ENCODE data around the gene IP6K3. TPM values are rescaled to one million over a fixed set of nuclear protein-coding genes. Genes with fewer than 3 reads are reported as not detected.

Gene IP6K3
- polyA plus RNA-seq, 1 of the 3 experiments (the other 2 are of a cell fraction): 0.21 TPM

GRCh38 chr6:33749401-33749800 is 2.7 kb upstream of the IP6K3 start:
- Histone ChIP-seq H3K36me3 (replicated peaks in 1 of 2; ENCODE audit: control insufficient read depth in 1 of 2, insufficient read depth in 2 of 2, low read length in 1 of 2) (no peaks in the 10 kb centered on the region), H4K20me1 (ENCODE audit: insufficient read depth) (no peaks in the 10 kb centered on the region), H3K4me2 (no peak overlapping the region), H3K27me3 (ENCODE audit: insufficient read depth) (no peaks in the 10 kb centered on the region), H3K4me1 (ENCODE audit: control insufficient read depth in 1 of 2, insufficient read depth in 2 of 2, low read depth in 1 of 2, low read length in 1 of 2) (peaks cover 15 to 34% of the 10 kb centered on the region in 2 experiments; a peak in 3 of 4 replicates), H3K9ac (no peak overlapping the region), H3K27ac (ENCODE audit: low read depth in 2 of 2, low read length in 1 of 2) (no peak overlapping the region), H3K79me2 (ENCODE audit: insufficient read depth) (no peaks in the 10 kb centered on the region), H3K9me3 (no peaks in the 10 kb centered on the region), H3K4me3 (ENCODE audit: low read depth in 2 of 2, low read length in 1 of 2) (no peak overlapping the region), H3K9me2 (no peaks in the 10 kb centered on the region), H2AFZ (ENCODE audit: low read depth) (no peak overlapping the region), H3F3A (replicated peaks; ENCODE audit: insufficient read depth) (no peaks in the 10 kb centered on the region)
- POLR2A ChIA-PET: no interaction called here
- CTCF ChIA-PET: interaction anchor here (1.1 to 9.2 kb wide), 5 partner anchors 12 to 306 kb away, joined by 3 to 116 read pairs (median 15); partner anchors contain the start of gene UQCC2
- no peak for DNase-seq
- 85% methylated on average over 7 of the region's 7 CpGs for WGBS (ENCODE audit: low lambda C conversion rate)
- TF ChIP-seq POLR2AphosphoS5 (IDR thresholded peaks at IDR 0.05; ENCODE audit: low read depth, low read length): no peak

DNA sequence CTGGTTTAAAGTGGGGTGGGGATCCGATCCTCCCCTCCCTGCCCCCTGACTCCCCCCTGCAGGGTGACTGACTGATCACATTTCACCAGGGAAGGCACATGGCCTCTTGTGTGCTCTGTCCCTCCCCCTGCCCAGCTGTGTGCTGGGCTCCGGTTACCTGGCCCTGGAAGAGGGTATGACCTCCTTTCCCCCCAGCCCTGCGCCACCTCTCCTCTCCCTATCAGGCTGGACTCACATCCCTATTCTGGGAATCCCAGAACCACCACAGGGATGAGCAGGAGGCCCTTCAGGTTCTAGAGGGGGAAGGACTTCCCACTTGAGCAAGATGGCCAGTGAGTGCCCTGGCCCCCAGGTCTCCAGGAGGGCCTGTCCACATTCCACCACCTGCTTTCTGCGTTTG is 2.1 kb upstream of the IP6K3 start:
- no peak overlapping the region for H3K4me2 ChIP-seq
- no peak overlapping the region for H3K9ac ChIP-seq
- ChIA-PET POLR2A (no interaction called here), CTCF (interaction anchor here (2.0 to 9.2 kb wide), 4 partner anchors 12 to 278 kb away, joined by 4 to 116 read pairs (median 18); partner anchors contain the start of gene UQCC2)
- no peak for TF ChIP-seq EP300 (IDR thresholded peaks at IDR 0.05; ENCODE audit: borderline replicate concordance in 1 of 2, low read depth in 1 of 2, low read length in 1 of 2)
- no peak overlapping the region for H2AFZ ChIP-seq (ENCODE audit: low read depth)
- peaks cover 15 to 33% of the 10 kb centered on the region in 2 experiments; a peak in 3 of 4 replicates for H3K4me1 ChIP-seq (ENCODE audit: control insufficient read depth in 1 of 2, insufficient read depth in 2 of 2, low read depth in 1 of 2, low read length in 1 of 2)
- H3K27me3 ChIP-seq (ENCODE audit: insufficient read depth): no peaks in the 10 kb centered on the region
- H3K27ac ChIP-seq (ENCODE audit: low read depth in 2 of 2, low read length in 1 of 2): no peak overlapping the region
- DNase-seq: no peak
- H3K36me3 ChIP-seq (replicated peaks in 1 of 2; ENCODE audit: control insufficient read depth in 1 of 2, insufficient read depth in 2 of 2, low read length in 1 of 2): no peaks in the 10 kb centered on the region
- no peaks in the 10 kb centered on the region for H3K9me3 ChIP-seq
- H4K20me1 ChIP-seq (ENCODE audit: insufficient read depth): no peaks in the 10 kb centered on the region
- H3K9me2 ChIP-seq: no peaks in the 10 kb centered on the region
- no peaks in the 10 kb centered on the region for H3K79me2 ChIP-seq (ENCODE audit: insufficient read depth)
- H3F3A ChIP-seq (replicated peaks; ENCODE audit: insufficient read depth): no peaks in the 10 kb centered on the region
- H3K4me3 ChIP-seq (ENCODE audit: low read depth in 2 of 2, low read length in 1 of 2): no peak overlapping the region
- WGBS (ENCODE audit: low lambda C conversion rate): 73% methylated on average over 3 of the region's 4 CpGs

GRCh38 chr6:33747823-33748222 is 1.1 kb upstream of the IP6K3 start:
- CTCF ChIA-PET: interaction anchor here (1.0 to 9.2 kb wide), 7 partner anchors 13 to 415 kb away, joined by 3 to 116 read pairs (median 6); partner anchors contain the start of gene UQCC2
- Histone ChIP-seq H3K79me2 (ENCODE audit: insufficient read depth) (no peaks in the 10 kb centered on the region), H3K27me3 (ENCODE audit: insufficient read depth) (no peaks in the 10 kb centered on the region), H4K20me1 (ENCODE audit: insufficient read depth) (no peaks in the 10 kb centered on the region), H3K36me3 (replicated peaks in 1 of 2; ENCODE audit: control insufficient read depth in 1 of 2, insufficient read depth in 2 of 2, low read length in 1 of 2) (no peaks in the 10 kb centered on the region), H3K4me3 (ENCODE audit: low read depth in 2 of 2, low read length in 1 of 2) (no peak overlapping the region), H3K4me1 (ENCODE audit: control insufficient read depth in 1 of 2, insufficient read depth in 2 of 2, low read depth in 1 of 2, low read length in 1 of 2) (peaks cover 15 to 33% of the 10 kb centered on the region in 2 experiments; a peak in 3 of 4 replicates), H3F3A (replicated peaks; ENCODE audit: insufficient read depth) (no peaks in the 10 kb centered on the region), H2AFZ (ENCODE audit: low read depth) (no peak overlapping the region), H3K9me2 (no peaks in the 10 kb centered on the region), H3K4me2 (no peak overlapping the region), H3K9ac (no peak overlapping the region), H3K27ac (ENCODE audit: low read depth in 2 of 2, low read length in 1 of 2) (no peak overlapping the region), H3K9me3 (no peaks in the 10 kb centered on the region)
- DNase-seq: no peak
- no peak for TF ChIP-seq CHD2 (IDR thresholded peaks at IDR 0.05; ENCODE audit: low read length, partially characterized antibody)
- TF ChIP-seq ELF1 (IDR thresholded peaks at IDR 0.05): no peak
- no peak for TF ChIP-seq SMC3 (IDR thresholded peaks at IDR 0.05; ENCODE audit: low read depth, low read length)
- no peak for TF ChIP-seq GABPA (IDR thresholded peaks at IDR 0.05; ENCODE audit: low read depth)
- TF ChIP-seq, protein P1, sequence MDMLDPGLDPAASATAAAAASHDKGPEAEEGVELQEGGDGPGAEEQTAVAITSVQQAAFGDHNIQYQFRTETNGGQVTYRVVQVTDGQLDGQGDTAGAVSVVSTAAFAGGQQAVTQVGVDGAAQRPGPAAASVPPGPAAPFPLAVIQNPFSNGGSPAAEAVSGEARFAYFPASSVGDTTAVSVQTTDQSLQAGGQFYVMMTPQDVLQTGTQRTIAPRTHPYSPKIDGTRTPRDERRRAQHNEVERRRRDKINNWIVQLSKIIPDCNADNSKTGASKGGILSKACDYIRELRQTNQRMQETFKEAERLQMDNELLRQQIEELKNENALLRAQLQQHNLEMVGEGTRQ (IDR thresholded peaks at IDR 0.05; ENCODE audit: borderline replicate concordance, low read depth, low read length): no peak
- TF ChIP-seq, protein P2, sequence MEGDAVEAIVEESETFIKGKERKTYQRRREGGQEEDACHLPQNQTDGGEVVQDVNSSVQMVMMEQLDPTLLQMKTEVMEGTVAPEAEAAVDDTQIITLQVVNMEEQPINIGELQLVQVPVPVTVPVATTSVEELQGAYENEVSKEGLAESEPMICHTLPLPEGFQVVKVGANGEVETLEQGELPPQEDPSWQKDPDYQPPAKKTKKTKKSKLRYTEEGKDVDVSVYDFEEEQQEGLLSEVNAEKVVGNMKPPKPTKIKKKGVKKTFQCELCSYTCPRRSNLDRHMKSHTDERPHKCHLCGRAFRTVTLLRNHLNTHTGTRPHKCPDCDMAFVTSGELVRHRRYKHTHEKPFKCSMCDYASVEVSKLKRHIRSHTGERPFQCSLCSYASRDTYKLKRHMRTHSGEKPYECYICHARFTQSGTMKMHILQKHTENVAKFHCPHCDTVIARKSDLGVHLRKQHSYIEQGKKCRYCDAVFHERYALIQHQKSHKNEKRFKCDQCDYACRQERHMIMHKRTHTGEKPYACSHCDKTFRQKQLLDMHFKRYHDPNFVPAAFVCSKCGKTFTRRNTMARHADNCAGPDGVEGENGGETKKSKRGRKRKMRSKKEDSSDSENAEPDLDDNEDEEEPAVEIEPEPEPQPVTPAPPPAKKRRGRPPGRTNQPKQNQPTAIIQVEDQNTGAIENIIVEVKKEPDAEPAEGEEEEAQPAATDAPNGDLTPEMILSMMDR (IDR thresholded peaks at IDR 0.05): no peak
- TF ChIP-seq RFX5 (IDR thresholded peaks at IDR 0.05; ENCODE audit: low read length): no peak
- no peak for TF ChIP-seq RCOR1 (IDR thresholded peaks at IDR 0.05; ENCODE audit: low read length)
- TF ChIP-seq NRF1 (IDR thresholded peaks at IDR 0.05; ENCODE audit: low read depth, low read length): no peak
- TF ChIP-seq USF1 (IDR thresholded peaks at IDR 0.05; ENCODE audit: borderline replicate concordance, low read depth): no peak
- 82% methylated on average over 5 of the region's 5 CpGs for WGBS (ENCODE audit: low lambda C conversion rate)
- POLR2A ChIA-PET: no interaction called here

Measured in SK-N-SH (cell line).